ENCODE data around the gene CLASRP.

Gene CLASRP

GRCh38 chr19:45063851-45064801, 25.3 kb downstream of the CLASRP start:
- no peak for TF ChIP-seq CTCF (IDR thresholded peaks at IDR 0.05; ENCODE audit: insufficient read depth, missing control alignments)
- no peak for DNase-seq (ENCODE audit: insufficient read length, low spot score)

GRCh38 chr19:45066921-45067661, 28.2 kb downstream of the CLASRP start:
- DNase-seq (ENCODE audit: insufficient read length, low spot score) (no peak), FAIRE-seq (no peak)
- TF ChIP-seq CTCF (IDR thresholded peaks at IDR 0.05; ENCODE audit: insufficient read depth, missing control alignments): no peak

More at GRCh38 chr19:45063851-45064801, 25.3 kb downstream of the CLASRP start:
- no peak for FAIRE-seq

DNA sequence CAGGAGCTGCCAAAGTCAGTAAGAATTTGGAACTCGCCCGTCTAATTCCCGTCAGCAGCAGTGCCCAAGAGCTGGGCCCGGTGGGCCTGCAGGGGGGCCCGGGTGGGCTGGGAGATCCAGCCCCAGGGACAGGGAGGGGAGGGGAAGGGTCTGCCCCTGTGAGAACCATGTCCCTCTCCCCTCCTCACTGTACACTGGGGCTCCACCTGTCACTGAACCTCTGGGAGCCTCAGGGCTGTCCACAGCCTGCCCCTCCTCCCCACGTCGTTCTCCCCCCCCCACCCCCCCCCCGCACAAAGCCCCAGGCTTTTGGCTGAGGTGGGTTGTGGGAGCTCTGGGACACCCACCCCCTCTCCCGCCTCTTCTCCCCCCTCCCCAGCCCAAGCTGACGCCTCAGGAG, 29.2 kb downstream of the CLASRP start:
- FAIRE-seq: no peak
- DNase-seq (ENCODE audit: insufficient read length, low spot score): no peak
- TF ChIP-seq CTCF (IDR thresholded peaks at IDR 0.05; ENCODE audit: insufficient read depth, missing control alignments): no peak

GRCh38 chr19:45069056-45069455, 30.2 kb downstream of the CLASRP start:
- DNase-seq (ENCODE audit: insufficient read length, low spot score) (no peak), FAIRE-seq (no peak)
- TF ChIP-seq CTCF (IDR thresholded peaks at IDR 0.05; ENCODE audit: insufficient read depth, missing control alignments): no peak

DNA sequence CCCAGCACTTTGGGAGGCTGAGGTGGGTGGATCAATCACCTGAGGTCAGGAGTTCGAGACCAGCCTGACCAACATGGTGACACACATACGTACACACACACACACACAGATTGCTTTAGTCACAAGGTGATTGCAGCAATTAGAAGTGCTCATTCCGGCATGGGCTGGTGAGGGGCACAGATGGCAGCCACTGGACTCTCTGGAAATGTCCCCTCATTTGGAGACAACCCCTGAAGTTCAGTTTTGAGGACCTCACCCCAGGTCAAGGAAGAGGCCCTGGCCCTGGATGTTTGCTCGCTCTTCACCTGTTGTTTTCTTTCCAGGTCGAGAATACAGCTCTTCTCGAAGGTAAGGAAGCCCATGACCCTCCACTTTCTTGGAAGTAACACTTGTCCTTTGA, 31.4 kb downstream of the CLASRP start:
- FAIRE-seq (no peak), DNase-seq (ENCODE audit: insufficient read length, low spot score) (no peak)
- no peak for TF ChIP-seq CTCF (IDR thresholded peaks at IDR 0.05; ENCODE audit: insufficient read depth, missing control alignments)

DNA sequence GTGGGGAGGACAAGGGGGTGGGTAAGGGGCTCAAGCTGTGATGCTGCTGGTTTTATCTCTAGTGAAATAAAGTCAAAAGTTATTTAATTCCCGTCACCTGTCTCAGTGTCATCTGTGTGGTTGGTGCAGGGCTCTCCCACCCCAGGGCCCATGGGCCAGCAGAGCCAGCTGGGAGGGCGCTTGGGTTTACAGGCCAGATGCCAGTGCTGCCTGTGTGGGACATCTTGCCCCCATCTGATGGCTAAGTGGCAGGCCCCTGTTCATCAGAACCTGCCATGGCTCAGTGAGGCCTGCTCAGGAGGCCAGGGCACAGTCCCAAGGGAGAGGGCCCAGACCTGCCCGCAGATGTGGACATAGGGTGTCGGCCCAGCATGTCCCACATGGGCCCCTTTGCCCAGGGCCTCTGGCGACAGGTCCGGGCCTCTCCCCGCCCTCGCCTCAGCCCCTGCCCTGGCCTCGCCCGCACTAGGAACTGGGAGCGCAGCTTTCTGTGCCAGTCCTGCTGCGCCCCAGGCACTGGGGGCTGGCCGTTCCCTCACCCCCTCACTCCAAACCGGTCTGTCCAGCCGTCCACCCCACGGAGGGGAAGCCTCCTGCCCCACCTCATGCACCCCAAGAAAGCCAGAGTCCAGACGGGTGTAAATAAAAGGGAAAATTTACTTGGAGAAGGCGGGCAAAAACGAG, 32.2 kb downstream of the CLASRP start:
- no peak for TF ChIP-seq CTCF (IDR thresholded peaks at IDR 0.05; ENCODE audit: insufficient read depth, missing control alignments)
- DNase-seq (ENCODE audit: insufficient read length, low spot score) (no peak), FAIRE-seq (no peak)

Measured in D721Med (cell line).